ENCODE measurements around the gene CEP120.

DNA sequence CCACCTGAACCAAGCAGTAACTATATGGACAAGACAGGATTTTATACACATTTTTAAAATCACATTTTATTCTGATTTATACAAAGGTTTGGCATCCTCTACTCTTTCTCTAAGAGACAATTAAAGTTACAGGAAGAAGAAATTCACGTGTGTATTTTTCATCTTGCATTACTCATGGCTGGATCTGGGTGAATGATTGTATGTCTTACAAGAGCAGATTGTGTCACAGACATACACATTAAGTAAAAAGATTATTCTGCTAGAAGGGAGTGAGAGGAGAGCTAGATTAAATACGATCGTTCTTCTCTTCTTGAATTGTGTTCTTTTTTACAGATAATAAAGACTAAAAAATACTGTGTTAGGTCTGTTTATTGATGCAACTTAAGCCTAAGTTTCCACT lies 20.8 kb upstream of the CEP120 start:
- TF ChIP-seq EZH2 (IDR thresholded peaks at IDR 0.05; ENCODE audit: low read depth, unreplicated experiment) (no peak), EZH2phosphoT487 (IDR thresholded peaks at IDR 0.05; ENCODE audit: unreplicated experiment) (no peak), POLR2AphosphoS5 (IDR thresholded peaks at IDR 0.05; ENCODE audit: low read depth) (no peak), JUNB (IDR thresholded peaks at IDR 0.05; ENCODE audit: unreplicated experiment) (no peak)
- TF ChIP-seq, protein P1, sequence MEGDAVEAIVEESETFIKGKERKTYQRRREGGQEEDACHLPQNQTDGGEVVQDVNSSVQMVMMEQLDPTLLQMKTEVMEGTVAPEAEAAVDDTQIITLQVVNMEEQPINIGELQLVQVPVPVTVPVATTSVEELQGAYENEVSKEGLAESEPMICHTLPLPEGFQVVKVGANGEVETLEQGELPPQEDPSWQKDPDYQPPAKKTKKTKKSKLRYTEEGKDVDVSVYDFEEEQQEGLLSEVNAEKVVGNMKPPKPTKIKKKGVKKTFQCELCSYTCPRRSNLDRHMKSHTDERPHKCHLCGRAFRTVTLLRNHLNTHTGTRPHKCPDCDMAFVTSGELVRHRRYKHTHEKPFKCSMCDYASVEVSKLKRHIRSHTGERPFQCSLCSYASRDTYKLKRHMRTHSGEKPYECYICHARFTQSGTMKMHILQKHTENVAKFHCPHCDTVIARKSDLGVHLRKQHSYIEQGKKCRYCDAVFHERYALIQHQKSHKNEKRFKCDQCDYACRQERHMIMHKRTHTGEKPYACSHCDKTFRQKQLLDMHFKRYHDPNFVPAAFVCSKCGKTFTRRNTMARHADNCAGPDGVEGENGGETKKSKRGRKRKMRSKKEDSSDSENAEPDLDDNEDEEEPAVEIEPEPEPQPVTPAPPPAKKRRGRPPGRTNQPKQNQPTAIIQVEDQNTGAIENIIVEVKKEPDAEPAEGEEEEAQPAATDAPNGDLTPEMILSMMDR (conservative IDR thresholded peaks at IDR 0.05; ENCODE audit: low read depth in 2 of 2): no peak
- TF ChIP-seq, protein P2, sequence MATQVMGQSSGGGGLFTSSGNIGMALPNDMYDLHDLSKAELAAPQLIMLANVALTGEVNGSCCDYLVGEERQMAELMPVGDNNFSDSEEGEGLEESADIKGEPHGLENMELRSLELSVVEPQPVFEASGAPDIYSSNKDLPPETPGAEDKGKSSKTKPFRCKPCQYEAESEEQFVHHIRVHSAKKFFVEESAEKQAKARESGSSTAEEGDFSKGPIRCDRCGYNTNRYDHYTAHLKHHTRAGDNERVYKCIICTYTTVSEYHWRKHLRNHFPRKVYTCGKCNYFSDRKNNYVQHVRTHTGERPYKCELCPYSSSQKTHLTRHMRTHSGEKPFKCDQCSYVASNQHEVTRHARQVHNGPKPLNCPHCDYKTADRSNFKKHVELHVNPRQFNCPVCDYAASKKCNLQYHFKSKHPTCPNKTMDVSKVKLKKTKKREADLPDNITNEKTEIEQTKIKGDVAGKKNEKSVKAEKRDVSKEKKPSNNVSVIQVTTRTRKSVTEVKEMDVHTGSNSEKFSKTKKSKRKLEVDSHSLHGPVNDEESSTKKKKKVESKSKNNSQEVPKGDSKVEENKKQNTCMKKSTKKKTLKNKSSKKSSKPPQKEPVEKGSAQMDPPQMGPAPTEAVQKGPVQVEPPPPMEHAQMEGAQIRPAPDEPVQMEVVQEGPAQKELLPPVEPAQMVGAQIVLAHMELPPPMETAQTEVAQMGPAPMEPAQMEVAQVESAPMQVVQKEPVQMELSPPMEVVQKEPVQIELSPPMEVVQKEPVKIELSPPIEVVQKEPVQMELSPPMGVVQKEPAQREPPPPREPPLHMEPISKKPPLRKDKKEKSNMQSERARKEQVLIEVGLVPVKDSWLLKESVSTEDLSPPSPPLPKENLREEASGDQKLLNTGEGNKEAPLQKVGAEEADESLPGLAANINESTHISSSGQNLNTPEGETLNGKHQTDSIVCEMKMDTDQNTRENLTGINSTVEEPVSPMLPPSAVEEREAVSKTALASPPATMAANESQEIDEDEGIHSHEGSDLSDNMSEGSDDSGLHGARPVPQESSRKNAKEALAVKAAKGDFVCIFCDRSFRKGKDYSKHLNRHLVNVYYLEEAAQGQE (IDR thresholded peaks at IDR 0.05; ENCODE audit: unreplicated experiment): no peak

Data from GM23338 (cell line).